Activated CD8-positive, alpha-beta T cell treated with anti-CD3 and anti-CD28 coated beads for 36 hours (primary cell): Measurements from ENCODE around the gene SP2. TPM values are rescaled to one million over a fixed set of nuclear protein-coding genes. Genes with fewer than 3 reads are reported as not detected.

Source experiments
- ATAC-seq: fragments of 200-7000 bp; cut with Tn5 transposase; one replicate; pipeline ENCODE4 v1.10.0; 2021; ENCODE audit warnings: mild to moderate bottlenecking, moderate library complexity
- CTCF ChIA-PET: fragments of 350-600 bp; sonication (Branson Sonifier 250); formaldehyde crosslinking; loops from one replicate; lab custom pipeline; 2021; ENCODE audit warnings: antibody characterized with exemption; lab: Charles Lee
- POLR2A ChIA-PET: fragments of 350-600 bp; sonication (Branson Sonifier 250); formaldehyde crosslinking; loops from one replicate; lab custom pipeline; 2021; ENCODE audit warnings: antibody characterized with exemption; lab: Charles Lee
- DNase-seq: peaks from one replicate; pipeline ENCODE4 v3.0.0-alpha.2; 2020
- H3K27ac Mint-ChIP-seq: one replicate; pipeline ENCODE4 v1.8.0; 2021; ENCODE audit warnings: mild to moderate bottlenecking, mixed read lengths
- H3K27me3 Mint-ChIP-seq: one replicate; pipeline ENCODE4 v1.8.0; 2021; ENCODE audit warnings: mixed read lengths
- H3K36me3 Mint-ChIP-seq: one replicate; pipeline ENCODE4 v1.8.0; 2021; ENCODE audit warnings: low read depth, mixed read lengths
- H3K4me1 Mint-ChIP-seq: one replicate; pipeline ENCODE4 v1.8.0; 2021; ENCODE audit warnings: low read depth, mixed read lengths
- H3K4me3 Mint-ChIP-seq: one replicate; pipeline ENCODE4 v1.8.0; 2021; ENCODE audit warnings: mild to moderate bottlenecking, moderate library complexity, mixed read lengths
- H3K9me3 Mint-ChIP-seq: one replicate; pipeline ENCODE4 v1.8.0; 2021; ENCODE audit warnings: mixed read lengths
- intact Hi-C: fragments of 100-400 bp; cut with micrococcal nuclease; formaldehyde crosslinking; loops from one replicate; pipeline ENCODE4 v1.10.0; 2022
- total RNA-seq, 2 experiments: library from RNA; stranded (reverse); gene quantifications; one replicate each; pipeline ENCODE4 v1.2.3, GENCODE V29; 2021
- TF ChIP-seq, protein P1 (sequence below): fragments of 200-600 bp; IDR thresholded peaks from one replicate; pipeline ENCODE4 v1.8.0; 2022; ENCODE audit warnings: antibody characterized with exemption, mild to moderate bottlenecking

Gene SP2
- 10 to 100 TPM; 11.5 to 13.2 TPM for total RNA-seq

DNA sequence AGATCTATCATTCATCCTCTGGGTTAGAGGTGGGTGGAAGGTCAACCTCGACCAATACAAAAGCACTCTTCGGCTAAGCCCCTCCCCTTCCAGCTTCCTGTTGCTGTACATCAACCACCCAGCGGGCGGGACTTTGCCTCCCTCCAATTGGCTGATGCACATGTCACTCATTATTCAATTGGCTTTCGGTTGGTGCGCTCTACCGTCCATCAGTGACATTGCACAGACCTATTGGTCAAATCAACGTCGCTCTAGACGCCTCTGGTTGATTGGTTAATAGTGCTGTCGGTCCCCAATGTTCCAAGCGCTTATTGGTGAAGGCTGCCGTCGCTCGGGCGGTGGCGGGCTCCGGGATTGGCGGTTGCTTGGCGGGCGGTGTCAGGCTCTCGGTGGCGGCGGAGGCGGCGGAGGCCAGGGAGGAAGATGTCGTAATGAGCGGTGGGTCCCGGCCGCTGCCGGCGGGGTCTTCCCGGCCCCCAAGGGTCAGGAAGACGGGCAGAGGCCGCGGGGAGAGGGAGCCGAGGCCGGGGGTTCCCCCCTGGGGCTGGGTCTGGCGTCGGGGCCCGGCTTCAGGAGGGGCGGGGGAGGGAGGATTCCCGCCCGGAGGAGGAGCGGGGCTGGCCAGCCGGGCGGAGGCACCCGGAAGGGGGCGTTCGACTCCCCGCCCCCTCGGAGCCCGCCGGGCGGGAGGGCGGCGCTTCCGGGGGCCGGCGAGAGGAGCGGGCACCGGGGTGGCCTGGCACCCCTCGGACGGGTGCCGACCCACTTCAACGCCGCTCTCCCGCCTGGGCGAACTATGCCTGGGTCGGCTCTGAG is at the start of gene SP2:
Gene SP2 (plus strand): TSS at position 381 of the 816 bp plus-strand sequence. CDS start 51 bp downstream, at position 432.
- intact Hi-C loops: no loop called here
- peak within 1 kb of the TSS; percentile 95 for H3K4me3 Mint-ChIP-seq

GRCh38 chr17:47846716-47847340 is 49.2 kb upstream of the SP2 start:
- Mint-ChIP-seq H3K36me3 (no peaks in the 10 kb centered on the region), H3K27ac (no peak overlapping the region), H3K27me3 (peaks cover 55% of the 10 kb centered on the region), H3K4me1 (peaks cover 14% of the 10 kb centered on the region), H3K4me3 (no peak overlapping the region), H3K9me3 (no peaks in the 10 kb centered on the region)
- CTCF ChIA-PET: interaction anchor here (0.8 to 20.8 kb wide), 15 partner anchors 10 to 148 kb away, joined by 3 to 586 read pairs (median 5); partner anchors contain the start of genes CDK5RAP3, MRPL10, PNPO and SP2
- POLR2A ChIA-PET: interaction anchor here (0.7 to 1.6 kb wide), 6 partner anchors 9 to 49 kb away, joined by 3 to 7 read pairs (median 4); partner anchors contain the start of genes LRRC46, MRPL10 and SP2
- TF ChIP-seq, protein P1, sequence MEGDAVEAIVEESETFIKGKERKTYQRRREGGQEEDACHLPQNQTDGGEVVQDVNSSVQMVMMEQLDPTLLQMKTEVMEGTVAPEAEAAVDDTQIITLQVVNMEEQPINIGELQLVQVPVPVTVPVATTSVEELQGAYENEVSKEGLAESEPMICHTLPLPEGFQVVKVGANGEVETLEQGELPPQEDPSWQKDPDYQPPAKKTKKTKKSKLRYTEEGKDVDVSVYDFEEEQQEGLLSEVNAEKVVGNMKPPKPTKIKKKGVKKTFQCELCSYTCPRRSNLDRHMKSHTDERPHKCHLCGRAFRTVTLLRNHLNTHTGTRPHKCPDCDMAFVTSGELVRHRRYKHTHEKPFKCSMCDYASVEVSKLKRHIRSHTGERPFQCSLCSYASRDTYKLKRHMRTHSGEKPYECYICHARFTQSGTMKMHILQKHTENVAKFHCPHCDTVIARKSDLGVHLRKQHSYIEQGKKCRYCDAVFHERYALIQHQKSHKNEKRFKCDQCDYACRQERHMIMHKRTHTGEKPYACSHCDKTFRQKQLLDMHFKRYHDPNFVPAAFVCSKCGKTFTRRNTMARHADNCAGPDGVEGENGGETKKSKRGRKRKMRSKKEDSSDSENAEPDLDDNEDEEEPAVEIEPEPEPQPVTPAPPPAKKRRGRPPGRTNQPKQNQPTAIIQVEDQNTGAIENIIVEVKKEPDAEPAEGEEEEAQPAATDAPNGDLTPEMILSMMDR: no peak
- ATAC-seq: no peak
- intact Hi-C loops: no loop called here
- DNase-seq: no peak

More for the DNA sequence above, at the start of gene SP2:
- Mint-ChIP-seq H3K4me1 (peaks cover 46% of the 10 kb centered on the region), H3K9me3 (no peaks in the 10 kb centered on the region), H3K27ac (peak within 1 kb of the TSS; percentile 96), H3K27me3 (no peaks in the 10 kb centered on the region), H3K36me3 (peaks cover 2% of the 10 kb centered on the region)
- ATAC-seq (peak; percentile 91), DNase-seq (peak; percentile 100)
- TF ChIP-seq, protein P1: no peak
- CTCF ChIA-PET: interaction anchor here (0.8 to 18.8 kb wide), 10 partner anchors 45 to 165 kb away, joined by 3 to 586 read pairs (median 3); partner anchors contain the start of genes CDK5RAP3, LRRC46, MRPL10 and OSBPL7
- POLR2A ChIA-PET: interaction anchor here (0.6 to 1.7 kb wide), 23 partner anchors 9 to 151 kb away, joined by 3 to 15 read pairs (median 4); partner anchors contain the start of genes CDK5RAP3, LRRC46, MRPL10 and PNPO

DNA sequence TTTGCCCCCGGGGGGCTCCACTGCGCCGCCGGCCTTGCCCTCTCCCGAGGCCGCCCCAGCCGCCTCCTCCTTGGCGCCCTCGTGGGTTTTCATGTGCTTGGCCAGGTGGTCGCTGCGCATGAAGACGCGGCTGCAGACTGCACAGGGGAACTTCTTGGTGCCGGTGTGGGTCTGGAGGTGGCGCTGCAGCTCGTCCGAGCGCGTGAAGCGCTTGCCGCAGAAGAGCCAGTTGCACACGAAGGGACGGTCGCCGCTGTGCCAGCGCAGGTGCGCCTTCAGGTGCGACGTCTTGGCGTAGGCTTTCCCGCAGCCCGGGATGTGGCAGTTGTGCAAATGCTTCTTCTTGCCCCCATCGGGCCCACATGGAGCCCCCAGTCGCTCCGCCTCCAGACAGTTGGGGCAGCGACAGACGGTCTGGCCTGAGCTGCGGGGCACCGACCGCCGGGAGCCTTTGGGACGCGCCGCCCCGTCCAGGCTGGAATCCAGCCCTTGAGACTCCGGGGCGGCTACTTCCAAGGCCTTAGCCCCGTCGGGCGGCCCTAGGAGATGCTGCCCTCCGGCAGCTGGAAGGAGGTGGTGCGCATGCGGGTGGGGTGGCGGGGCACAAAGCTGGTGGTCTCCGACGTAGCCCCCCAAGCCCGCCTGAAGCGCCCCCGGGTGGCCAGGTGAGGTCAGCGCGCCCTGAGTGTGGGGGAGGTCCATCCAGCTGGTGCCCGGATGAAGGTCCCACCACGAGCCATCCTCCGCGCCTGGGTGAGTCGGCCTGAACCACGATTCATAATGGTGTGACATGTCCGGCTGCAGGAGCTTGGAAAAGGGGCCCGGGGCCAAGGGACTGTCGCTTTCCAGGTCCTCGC is 48.5 kb upstream of the SP2 start:
- intact Hi-C loops: no loop called here
- Mint-ChIP-seq H3K4me1 (peaks cover 16% of the 10 kb centered on the region), H3K27me3 (peaks cover 62% of the 10 kb centered on the region), H3K4me3 (no peak overlapping the region), H3K9me3 (no peaks in the 10 kb centered on the region), H3K36me3 (no peaks in the 10 kb centered on the region), H3K27ac (no peak overlapping the region)
- ChIA-PET POLR2A (interaction anchor here (0.5 to 1.5 kb wide), 4 partner anchors 10 to 94 kb away, joined by 3 to 6 read pairs (median 3); no protein-coding TSS in a partner anchor), CTCF (interaction anchor here (0.7 to 20.8 kb wide), 15 partner anchors 9 to 171 kb away, joined by 3 to 586 read pairs (median 5); partner anchors contain the start of genes CDK5RAP3, MRPL10, PNPO and SP2)
- DNase-seq (peak; percentile 54), ATAC-seq (peak; percentile 38)
- TF ChIP-seq, protein P1: peak; percentile 41

DNA sequence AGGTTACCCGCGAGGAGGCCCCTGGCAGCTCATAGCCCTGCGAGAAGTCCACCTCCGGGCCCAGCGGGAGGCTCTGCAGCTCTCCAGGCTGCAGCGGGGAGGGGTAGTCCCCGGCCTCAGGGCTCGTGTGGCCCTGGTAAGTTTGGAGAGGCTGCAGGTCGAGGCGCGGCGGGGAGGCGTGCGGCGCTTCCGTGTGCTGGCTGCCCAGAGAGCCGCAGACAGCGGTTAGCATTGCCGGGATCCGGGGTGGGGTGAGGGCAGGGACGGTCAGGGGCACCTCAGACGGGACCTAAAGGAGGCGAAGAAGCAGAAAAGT is 47.9 kb upstream of the SP2 start:
- Mint-ChIP-seq H3K36me3 (no peaks in the 10 kb centered on the region), H3K9me3 (no peaks in the 10 kb centered on the region), H3K4me3 (no peak overlapping the region), H3K27me3 (peaks cover 67% of the 10 kb centered on the region), H3K4me1 (peaks cover 12% of the 10 kb centered on the region), H3K27ac (no peak overlapping the region)
- ATAC-seq (no peak), DNase-seq (no peak)
- TF ChIP-seq, protein P1: no peak
- intact Hi-C loops: no loop called here
- ChIA-PET POLR2A (interaction anchor here (0.5 to 0.9 kb wide), 2 partner anchors 42 to 94 kb away, joined by 3 read pairs; no protein-coding TSS in a partner anchor), CTCF (interaction anchor here (0.7 to 20.8 kb wide), 11 partner anchors 8 to 170 kb away, joined by 3 to 586 read pairs (median 5); partner anchors contain the start of genes CDK5RAP3, PNPO and SP2)
